Stimulated activated naive CD8-positive, alpha-beta T cell treated with anti-CD3 and anti-CD28 coated beads, Interleukin-15, amount 100 ng/mL, for 72 hours (primary cell): ENCODE data around the gene SF1.
A peak's percentile ranks its signal among the peaks of the same experiment; 100 is the strongest.

Experiments used
- ATAC-seq: fragments of 150-1000 bp; cut with Tn5 transposase; 2 replicates; pipeline ENCODE4 v1.10.0; 2021; ENCODE audit warnings: mild to moderate bottlenecking, moderate library complexity
- DNase-seq, 2 donors: peaks; one replicate each; pipeline ENCODE4 v3.0.0; 2021 to 2022
- H3K27ac Mint-ChIP-seq, 2 donors: one replicate each; pipeline ENCODE4 v1.8.0; 2022; ENCODE audit warnings: mild to moderate bottlenecking in 2 of 2, mixed read lengths in 2 of 2, moderate library complexity in 2 of 2
- H3K27me3 Mint-ChIP-seq: one replicate; pipeline ENCODE4 v1.8.0; 2022; ENCODE audit warnings: mixed read lengths
- H3K4me1 Mint-ChIP-seq: one replicate; pipeline ENCODE4 v1.8.0; 2022; ENCODE audit warnings: mild to moderate bottlenecking, mixed read lengths
- H3K4me3 Mint-ChIP-seq, 2 donors: one replicate each; pipeline ENCODE4 v1.8.0; 2022; ENCODE audit warnings: mild to moderate bottlenecking in 2 of 2, mixed read lengths in 2 of 2, moderate library complexity in 1 of 2
- H3K9me3 Mint-ChIP-seq, 2 donors: one replicate each; pipeline ENCODE4 v1.8.0; 2022; ENCODE audit warnings: mixed read lengths in 2 of 2

Gene SF1

GRCh38 chr11:64751580-64751979 is 26.8 kb downstream of the SF1 start:
- Mint-ChIP-seq H3K4me1 (peaks cover 41% of the 10 kb centered on the region), H3K4me3 (no peak overlapping the region), H3K27ac (peak overlapping the region in 1 of 2 donors; percentile 46), H3K27me3 (no peaks in the 10 kb centered on the region), H3K9me3 (no peaks in the 10 kb centered on the region)
- DNase-seq (no peak), ATAC-seq (no peak)

GRCh38 chr11:64751136-64751535 is 27.2 kb downstream of the SF1 start:
- DNase-seq (no peak), ATAC-seq (no peak)
- Mint-ChIP-seq H3K4me1 (peaks cover 46% of the 10 kb centered on the region), H3K4me3 (no peak overlapping the region), H3K9me3 (no peaks in the 10 kb centered on the region), H3K27me3 (no peaks in the 10 kb centered on the region), H3K27ac (peak overlapping the region in 1 of 2 donors; percentile 10)

GRCh38 chr11:64750361-64751054 is 27.8 kb downstream of the SF1 start:
- H3K27me3 Mint-ChIP-seq, result no peaks in the 10 kb centered on the region
- no peak overlapping the region for H3K4me3 Mint-ChIP-seq
- H3K27ac Mint-ChIP-seq, result peak overlapping the region in 1 of 2 donors; percentile 88
- no peaks in the 10 kb centered on the region for H3K9me3 Mint-ChIP-seq
- no peak for DNase-seq
- ATAC-seq, result no peak
- H3K4me1 Mint-ChIP-seq, result peaks cover 52% of the 10 kb centered on the region

- no peaks in the 10 kb centered on the region for H3K27me3 Mint-ChIP-seq
- DNase-seq (no peak), ATAC-seq (no peak)
- no peak overlapping the region for H3K27ac Mint-ChIP-seq
- H3K4me1 Mint-ChIP-seq, result peaks cover 53% of the 10 kb centered on the region
- no peaks in the 10 kb centered on the region for H3K9me3 Mint-ChIP-seq
- no peak overlapping the region for H3K4me3 Mint-ChIP-seq
These were observed 30.2 kb downstream of the SF1 start for GRCh38 chr11:64747961-64748665.

GRCh38 chr11:64746486-64746885 is 31.9 kb downstream of the SF1 start:
- H3K4me1 Mint-ChIP-seq, result peaks cover 49% of the 10 kb centered on the region
- peak overlapping the region in 1 of 2 donors; percentile 12 for H3K4me3 Mint-ChIP-seq
- ATAC-seq (no peak), DNase-seq (no peak)
- H3K27me3 Mint-ChIP-seq, result no peaks in the 10 kb centered on the region
- H3K27ac Mint-ChIP-seq, result peak overlapping the region in 1 of 2 donors; percentile 51
- H3K9me3 Mint-ChIP-seq, result no peaks in the 10 kb centered on the region

- Mint-ChIP-seq H3K9me3 (no peaks in the 10 kb centered on the region), H3K4me3 (peak overlapping the region; percentile 90 to 93), H3K27ac (peak overlapping the region; percentile 45 to 97), H3K4me1 (peaks cover 52% of the 10 kb centered on the region), H3K27me3 (no peaks in the 10 kb centered on the region)
- ATAC-seq (peak; percentile 62), DNase-seq (peak; percentile 77 to 85)
These were observed 32.6 kb downstream of the SF1 start for GRCh38 chr11:64745521-64746328.

- DNase-seq, result peak; percentile 57 to 87
- peak overlapping the region; percentile 45 to 97 for H3K27ac Mint-ChIP-seq
- no peaks in the 10 kb centered on the region for H3K27me3 Mint-ChIP-seq
- H3K4me1 Mint-ChIP-seq, result peaks cover 52% of the 10 kb centered on the region
- no peaks in the 10 kb centered on the region for H3K9me3 Mint-ChIP-seq
- peak; percentile 55 for ATAC-seq
- H3K4me3 Mint-ChIP-seq, result peak overlapping the region; percentile 90 to 93
These were observed 33.2 kb downstream of the SF1 start for GRCh38 chr11:64745189-64745520.

- Mint-ChIP-seq H3K27me3 (no peaks in the 10 kb centered on the region), H3K27ac (no peak overlapping the region), H3K4me1 (peaks cover 54% of the 10 kb centered on the region), H3K4me3 (peak overlapping the region; percentile 92 to 93), H3K9me3 (no peaks in the 10 kb centered on the region)
- ATAC-seq (peak; percentile 2), DNase-seq (peak in 1 of 2 donors; percentile 52)
These were observed 33.7 kb downstream of the SF1 start for GRCh38 chr11:64744544-64745188.

- Mint-ChIP-seq H3K4me1 (peaks cover 58% of the 10 kb centered on the region), H3K4me3 (peak within 1 kb of the TSS; percentile 92 to 93), H3K27ac (peak within 1 kb of the TSS; percentile 24 to 71), H3K27me3 (no peaks in the 10 kb centered on the region), H3K9me3 (no peaks in the 10 kb centered on the region)
- ATAC-seq, result peak; percentile 66
- peak; percentile 89 to 90 for DNase-seq
These were observed 34.5 kb downstream of the SF1 start, which contains the start of gene RASGRP2 for GRCh38 chr11:64743591-64744543. TSS of gene RASGRP2 (minus strand) at chr11:64744142. CDS start at chr11:64742866, 1,276 bp downstream.

- H3K9me3 Mint-ChIP-seq, result no peaks in the 10 kb centered on the region
- H3K4me3 Mint-ChIP-seq, result peak overlapping the region; percentile 84 to 92
- peak; percentile 30 for ATAC-seq
- peak; percentile 77 to 87 for DNase-seq
- peaks cover 58% of the 10 kb centered on the region for H3K4me1 Mint-ChIP-seq
- no peaks in the 10 kb centered on the region for H3K27me3 Mint-ChIP-seq
- H3K27ac Mint-ChIP-seq, result no peak overlapping the region
These were observed 35.3 kb downstream of the SF1 start for GRCh38 chr11:64742889-64743590.

GRCh38 chr11:64742087-64742888 is 36.1 kb downstream of the SF1 start:
- peaks cover 59% of the 10 kb centered on the region for H3K4me1 Mint-ChIP-seq
- H3K27me3 Mint-ChIP-seq, result no peaks in the 10 kb centered on the region
- H3K27ac Mint-ChIP-seq, result peak overlapping the region in 1 of 2 donors; percentile 80
- no peaks in the 10 kb centered on the region for H3K9me3 Mint-ChIP-seq
- ATAC-seq, result peak; percentile 13
- DNase-seq, result peak in 1 of 2 donors; percentile 50
- H3K4me3 Mint-ChIP-seq, result peak overlapping the region; percentile 76 to 84

GRCh38 chr11:64741375-64742086 is 36.8 kb downstream of the SF1 start:
- Mint-ChIP-seq H3K27ac (peak overlapping the region; percentile 39 to 76), H3K4me1 (peaks cover 64% of the 10 kb centered on the region), H3K27me3 (no peaks in the 10 kb centered on the region), H3K9me3 (no peaks in the 10 kb centered on the region), H3K4me3 (peak overlapping the region; percentile 76 to 84)
- no peak for DNase-seq
- ATAC-seq, result no peak

GRCh38 chr11:64739871-64740270 is 38.5 kb downstream of the SF1 start:
- ATAC-seq (no peak), DNase-seq (no peak)
- no peaks in the 10 kb centered on the region for H3K9me3 Mint-ChIP-seq
- no peaks in the 10 kb centered on the region for H3K27me3 Mint-ChIP-seq
- H3K4me1 Mint-ChIP-seq, result peaks cover 61% of the 10 kb centered on the region
- no peak overlapping the region for H3K4me3 Mint-ChIP-seq
- H3K27ac Mint-ChIP-seq, result peak overlapping the region in 1 of 2 donors; percentile 81
